H1 (cell line): Measurements from ENCODE around the gene CMTM1. TPM values are rescaled to one million over a fixed set of nuclear protein-coding genes. Genes with fewer than 3 reads are reported as not detected.

Source experiments
- CTCF ChIA-PET: fragments of 300-600 bp; sonication (Branson Sonifier 250); formaldehyde crosslinking; loops from one replicate; lab custom pipeline; 2021; ENCODE audit not compliant: partially characterized antibody; lab: Charles Lee
- POLR2A ChIA-PET: fragments of 300-600 bp; sonication (Branson Sonifier 250); formaldehyde crosslinking; loops from one replicate; lab custom pipeline; 2021; ENCODE audit warnings: inconsistent platforms; ENCODE audit not compliant: partially characterized antibody; lab: Charles Lee
- DNase-seq, 2 experiments: peaks; one replicate each; pipeline versions ENCODE4 v3.0.0 to v3.0.0-alpha.2; 2010 to 2022; ENCODE audit warnings: low spot score in 2 of 2, low read depth in 1 of 2, mixed read lengths in 1 of 2
- FAIRE-seq: peaks from 2 replicates; lab custom pipeline; 2011; peaks lifted over from hg19 to GRCh38; lab: Jason Lieb, UNC
- H2AFZ ChIP-seq: 2 replicates; pipeline ENCODE4 v1.8.1; 2012; ENCODE audit warnings: low read length, inconsistent platforms
- H2AK5ac ChIP-seq: 2 replicates; pipeline ENCODE4 v1.6.1; 2013; ENCODE audit warnings: low read depth, low read length
- H2BK120ac ChIP-seq: replicated peaks from 2 replicates; pipeline ENCODE3; 2013; ENCODE audit warnings: low read depth, low read length, inconsistent platforms
- H2BK12ac ChIP-seq: 2 replicates; pipeline ENCODE4 v1.6.1; 2013; ENCODE audit warnings: low read depth, low read length
- H2BK15ac ChIP-seq: 2 replicates; pipeline ENCODE4 v1.6.1; 2013; ENCODE audit warnings: low read length
- H2BK20ac ChIP-seq: 2 replicates; pipeline ENCODE4 v1.6.1; 2013; ENCODE audit warnings: low read length
- H2BK5ac ChIP-seq: 2 replicates; pipeline ENCODE4 v1.6.1; 2013; ENCODE audit warnings: low read depth, low read length
- H3K14ac ChIP-seq: 2 replicates; pipeline ENCODE4 v1.6.1; 2013; ENCODE audit warnings: inconsistent platforms; ENCODE audit not compliant: insufficient read length
- H3K18ac ChIP-seq: 2 replicates; pipeline ENCODE4 v1.6.1; 2013; ENCODE audit warnings: low read length; ENCODE audit errors: extremely low read depth
- H3K23ac ChIP-seq: 2 replicates; pipeline ENCODE4 v1.6.1; 2013; ENCODE audit warnings: inconsistent platforms; ENCODE audit not compliant: insufficient read length
- H3K23me2 ChIP-seq: 2 replicates; pipeline ENCODE4 v1.6.1; 2013; ENCODE audit warnings: low read depth, low read length
- H3K27ac ChIP-seq: 2 replicates; pipeline ENCODE4 v1.6.1; 2011; ENCODE audit warnings: low read depth, low read length, inconsistent platforms
- H3K27me3 ChIP-seq, 4 experiments: replicated peaks in 1 of 4; 1 replicate in 1 of 4; 2 replicates in 3 of 4; pipeline versions ENCODE4 v1.6.1 to v1.8.1; 2011 to 2013; ENCODE audit warnings: low read length in 3 of 4, mild to moderate bottlenecking in 3 of 4, inconsistent platforms in 2 of 4, mixed read lengths in 2 of 4, moderate library complexity in 1 of 4; ENCODE audit not compliant: control insufficient read depth in 3 of 4, insufficient read depth in 3 of 4; ENCODE audit errors: extremely low read depth in 1 of 4
- H3K36me3 ChIP-seq, 4 experiments: 2 replicates each; pipeline versions ENCODE4 v1.6.1 to v1.8.1; 2011 to 2013; ENCODE audit warnings: mild to moderate bottlenecking in 4 of 4, low read length in 3 of 4, moderate library complexity in 2 of 4, control low read depth in 1 of 4, inconsistent platforms in 1 of 4; ENCODE audit not compliant: insufficient read depth in 4 of 4, control insufficient read depth in 2 of 4
- H3K4ac ChIP-seq: replicated peaks from 2 replicates; pipeline ENCODE3; 2013; ENCODE audit warnings: low read length, low read depth, mixed read lengths, inconsistent platforms; ENCODE audit not compliant: insufficient read length
- H3K4me1 ChIP-seq, 4 experiments: replicated peaks in 1 of 4; 1 replicate in 1 of 4; 2 replicates in 3 of 4; pipeline versions ENCODE4 v1.6.1 to v1.8.1; 2011 to 2013; ENCODE audit warnings: low read length in 3 of 4, inconsistent platforms in 2 of 4, mixed read lengths in 1 of 4; ENCODE audit not compliant: insufficient read depth in 4 of 4, control insufficient read depth in 3 of 4
- H3K4me2 ChIP-seq, 2 experiments: 2 replicates each; pipeline versions ENCODE4 v1.6.1 to v1.8.1; 2011 to 2013; ENCODE audit warnings: low read depth in 2 of 2, low read length in 2 of 2, control low read depth in 1 of 2, inconsistent platforms in 1 of 2, mild to moderate bottlenecking in 1 of 2; ENCODE audit not compliant: insufficient read depth in 1 of 2
- H3K4me3 ChIP-seq, 4 experiments: fragments of 200-600, 300-600 bp in 1 of 4; sonication (generic), shearing (Covaris generic), sonication (Bioruptor Twin) in 1 of 4; 2 replicates each; pipeline versions ENCODE4 v1.5.1 to v1.8.1; 2011 to 2016; ENCODE audit warnings: low read length in 4 of 4, low read depth in 3 of 4, control low read depth in 2 of 4, inconsistent platforms in 2 of 4, mild to moderate bottlenecking in 2 of 4, mixed read lengths in 1 of 4, moderate library complexity in 1 of 4; ENCODE audit not compliant: insufficient read depth in 2 of 4; ENCODE audit errors: extremely low read depth in 1 of 4
- H3K56ac ChIP-seq: replicated peaks from 2 replicates; pipeline ENCODE3; 2013; ENCODE audit warnings: low read depth, mild to moderate bottlenecking, mixed read lengths, low read length, inconsistent platforms; ENCODE audit not compliant: insufficient read length
- H3K79me1 ChIP-seq: 2 replicates; pipeline ENCODE4 v1.6.1; 2013; ENCODE audit warnings: low read depth, low read length, control low read depth
- H3K79me2 ChIP-seq, 2 experiments: 2 replicates each; pipeline versions ENCODE4 v1.6.1 to v1.8.1; 2012 to 2013; ENCODE audit warnings: low read length in 2 of 2, mild to moderate bottlenecking in 2 of 2, inconsistent platforms in 1 of 2; ENCODE audit not compliant: insufficient read depth in 2 of 2, control insufficient read depth in 1 of 2
- H3K9ac ChIP-seq, 4 experiments: replicated peaks in 1 of 4; 1 replicate in 1 of 4; 2 replicates in 3 of 4; pipeline versions ENCODE4 v1.6.1 to v1.8.1; 2011 to 2013; ENCODE audit warnings: low read depth in 3 of 4, low read length in 3 of 4, control low read depth in 2 of 4, mild to moderate bottlenecking in 2 of 4, moderate library complexity in 2 of 4, inconsistent platforms in 1 of 4; ENCODE audit errors: extremely low read depth in 1 of 4
- H3K9me3 ChIP-seq, 2 experiments: 2 replicates each; pipeline versions ENCODE4 v1.6.1 to v1.8.1; 2012 to 2013; ENCODE audit warnings: mild to moderate bottlenecking in 2 of 2, moderate library complexity in 2 of 2, control low read depth in 1 of 2, inconsistent platforms in 1 of 2, low read depth in 1 of 2, low read length in 1 of 2, mixed read lengths in 1 of 2; ENCODE audit not compliant: insufficient read depth in 2 of 2
- H4K20me1 ChIP-seq, 2 experiments: replicated peaks in 1 of 2; 2 replicates each; pipeline versions ENCODE3 to v1.8.1; 2011 to 2013; ENCODE audit warnings: inconsistent platforms in 2 of 2, low read length in 2 of 2, mild to moderate bottlenecking in 1 of 2; ENCODE audit not compliant: insufficient read depth in 2 of 2, control insufficient read depth in 1 of 2
- H4K5ac ChIP-seq: 2 replicates; pipeline ENCODE4 v1.6.1; 2013; ENCODE audit warnings: low read length, low read depth, mixed read lengths, inconsistent platforms; ENCODE audit not compliant: insufficient read length
- H4K8ac ChIP-seq: 2 replicates; pipeline ENCODE4 v1.8.0; 2013; ENCODE audit warnings: mild to moderate bottlenecking, moderate library complexity, low read length, inconsistent platforms; ENCODE audit not compliant: insufficient read depth; ENCODE audit errors: extremely low read depth
- H4K91ac ChIP-seq: replicated peaks from 2 replicates; pipeline ENCODE3; 2013; ENCODE audit warnings: low read length, mixed read lengths, inconsistent platforms; ENCODE audit not compliant: insufficient read length
- BRCA1 ChIP-seq: IDR thresholded peaks from 2 replicates; pipeline ENCODE4 v1.6.1; 2012; ENCODE audit warnings: low read depth, low read length, improper control_type of control experiment
- CTBP2 ChIP-seq: IDR thresholded peaks from 2 replicates; pipeline ENCODE4 v1.7.0; 2011; ENCODE audit warnings: borderline replicate concordance, mild to moderate bottlenecking, moderate library complexity, mixed read lengths, low read length; ENCODE audit not compliant: insufficient read depth, insufficient read length
- EGR1 ChIP-seq: IDR thresholded peaks from 2 replicates; pipeline ENCODE4 v1.6.1; 2011; ENCODE audit warnings: low read depth, low read length, borderline replicate concordance
- KDM1A ChIP-seq: fragments of 200-600, 300-600 bp; sonication (generic); IDR thresholded peaks from 2 replicates; pipeline ENCODE4 v1.7.1; 2016; ENCODE audit warnings: mild to moderate bottlenecking, low read length, borderline replicate concordance
- POLR2AphosphoS5 ChIP-seq: IDR thresholded peaks from 2 replicates; pipeline ENCODE4 v1.6.1; 2011; ENCODE audit warnings: low read depth, low read length
- SIX5 ChIP-seq: IDR thresholded peaks from 2 replicates; pipeline ENCODE4 v1.6.1; 2011; ENCODE audit warnings: mild to moderate bottlenecking, low read depth, low read length
- TCF12 ChIP-seq: IDR thresholded peaks from 2 replicates; pipeline ENCODE4 v1.6.1; 2011; ENCODE audit warnings: low read depth, mild to moderate bottlenecking, low read length
- WGBS, 2 experiments: shearing (Covaris generic) in 1 of 2; methylation state at CpG; one replicate each; pipeline versions ENCODE4 v1.1.6 to v1.1.7; 2013 to 2015; ENCODE audit warnings: low lambda C conversion rate in 2 of 2, mixed read lengths in 2 of 2, inconsistent platforms in 1 of 2, low coverage in 1 of 2, missing lambda C conversion rate in 1 of 2; ENCODE audit not compliant: insufficient replicate concordance in 2 of 2, insufficient coverage in 1 of 2, insufficient read length in 1 of 2; ENCODE audit errors: extremely low coverage in 1 of 2, missing lambda C conversion rate in 1 of 2; 5-methylcytosine and 5-hydroxymethylcytosine counted together
- polyA plus RNA-seq, 7 experiments: library from polyadenylated mRNA; depleted of rRNA in 3 of 7; stranded (reverse) in 5 of 7; unstranded in 2 of 7; fragments of >200 nt in 5 of 7; fragments of 200-250 nt in 2 of 7; gene quantifications; 1 replicate in 5 of 7; 2 replicates in 1 of 7; 4 replicates in 1 of 7; pipeline versions ENCODE4 v1.2.1 to v1.2.3, GENCODE V29; 2011 to 2013; ENCODE audit warnings: missing spikeins in 2 of 7, mixed read lengths in 2 of 7
- total RNA-seq: library from RNA; stranded (reverse); fragmentation: NEBNext Ultra II Directional; extraction: Animal tissue kit (Norgen Biotek cat#: 25700); gene quantifications from 2 replicates; pipeline ENCODE4 v1.2.1, GENCODE V29; 2021
- TF ChIP-seq, protein P1 (sequence below): IDR thresholded peaks from 2 replicates; pipeline ENCODE4 v1.6.1; 2012; ENCODE audit warnings: inconsistent platforms
- TF ChIP-seq, protein P2 (sequence below), 3 experiments: IDR thresholded peaks; 1 replicate in 2 of 3; 2 replicates in 1 of 3; pipeline versions ENCODE4 v1.5.1 to v1.6.1; 2011; ENCODE audit warnings: low read length in 3 of 3, mild to moderate bottlenecking in 3 of 3, inconsistent platforms in 2 of 3, low read depth in 1 of 3, moderate library complexity in 1 of 3; ENCODE audit not compliant: insufficient read depth in 1 of 3; ENCODE audit errors: control extremely low read depth in 1 of 3
- TF ChIP-seq, protein P3 (sequence below): IDR thresholded peaks from 2 replicates; pipeline ENCODE4 v1.6.1; 2011; ENCODE audit warnings: low read depth, mild to moderate bottlenecking, low read length; ENCODE audit not compliant: insufficient read depth

Gene CMTM1
- total and polyA plus RNA-seq, 2 of the 8 experiments (the other 6 are each of a cell fraction or from before 2014, with no cell fraction given): 1.2 to 2.0 TPM

DNA sequence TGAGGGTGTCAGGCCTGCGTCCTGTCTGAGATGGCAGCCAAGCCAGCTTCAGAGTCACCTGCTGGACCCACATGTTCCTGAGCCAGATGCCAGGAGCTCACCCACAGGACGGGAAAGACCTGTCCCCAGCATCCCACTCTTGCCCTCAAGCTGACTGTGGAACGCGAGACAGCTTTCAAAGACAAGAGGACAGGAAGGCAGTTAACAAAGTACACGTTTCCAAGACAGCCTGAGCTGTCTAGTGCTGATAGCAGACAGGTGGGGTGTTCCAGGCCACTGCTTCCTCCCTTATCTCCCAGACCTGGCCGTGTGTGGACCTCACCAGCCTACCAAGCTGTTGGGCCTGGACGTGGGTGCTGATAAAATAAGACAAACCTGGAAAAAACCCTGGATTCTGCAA is 51.5 kb downstream of the CMTM1 start:
- H3K56ac ChIP-seq: no peak overlapping the region
- no peak overlapping the region for H3K4me3 ChIP-seq
- no peak overlapping the region for H3K9ac ChIP-seq
- H3K4me2 ChIP-seq: peak overlapping the region in 1 of 2 experiments; percentile 51; a peak in 1 of 4 replicates
- H4K91ac ChIP-seq: no peak overlapping the region
- no peak overlapping the region for H2AK5ac ChIP-seq
- POLR2A ChIA-PET: interaction anchor here (0.7 to 1.7 kb wide), 2 partner anchors 9 to 218 kb away, joined by 3 to 6 read pairs; no protein-coding TSS in a partner anchor
- no peak overlapping the region for H4K5ac ChIP-seq
- H3K18ac ChIP-seq: no peak overlapping the region
- peaks cover 0 to 7% of the 10 kb centered on the region in 2 experiments; a peak in 1 of 4 replicates for H3K9me3 ChIP-seq
- H3K27ac ChIP-seq: no peak overlapping the region
- no peaks in the 10 kb centered on the region; the same call in 1 of the 2 replicates for H3K79me1 ChIP-seq
- no peak overlapping the region for H2BK15ac ChIP-seq
- no peak overlapping the region for H2BK120ac ChIP-seq
- no peak overlapping the region for H2AFZ ChIP-seq
- no peak overlapping the region for H2BK12ac ChIP-seq
- DNase-seq: no peak
- no peak overlapping the region for H4K8ac ChIP-seq
- no peaks in the 10 kb centered on the region for H3K79me2 ChIP-seq
- no peak overlapping the region for H2BK20ac ChIP-seq
- no peak overlapping the region for H3K14ac ChIP-seq
- no peaks in the 10 kb centered on the region for H3K23me2 ChIP-seq
- CTCF ChIA-PET: interaction anchor here (0.7 to 4.6 kb wide), 10 partner anchors 9 to 113 kb away, joined by 3 to 44 read pairs (median 4); no protein-coding TSS in a partner anchor
- H4K20me1 ChIP-seq: peaks cover 6 to 10% of the 10 kb centered on the region in 2 experiments
- no peaks in the 10 kb centered on the region for H3K27me3 ChIP-seq
- H3K4me1 ChIP-seq: peaks cover 3 to 12% (median 7%) of the 10 kb centered on the region in 4 experiments
- H3K36me3 ChIP-seq: peaks cover 11 to 45% (median 20%) of the 10 kb centered on the region in 4 experiments; a peak in 7 of 8 replicates
- 0 out of 2 replicates have a peak overlapping the region, but pooled peaks have one; percentile 2 for H2BK5ac ChIP-seq
- H3K23ac ChIP-seq: no peak overlapping the region
- no peak overlapping the region for H3K4ac ChIP-seq
- no peak for FAIRE-seq
- 85% methylated on average over 7 of the region's 7 CpGs; no CpG with 5 or more reads in 1 of the 2 experiments for WGBS, 2 experiments
- TF ChIP-seq, protein P1, sequence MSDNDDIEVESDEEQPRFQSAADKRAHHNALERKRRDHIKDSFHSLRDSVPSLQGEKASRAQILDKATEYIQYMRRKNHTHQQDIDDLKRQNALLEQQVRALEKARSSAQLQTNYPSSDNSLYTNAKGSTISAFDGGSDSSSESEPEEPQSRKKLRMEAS: no peak
- TF ChIP-seq TCF12 (no peak), SIX5 (no peak), BRCA1 (no peak), EGR1 (no peak), CTBP2 (no peak), POLR2AphosphoS5 (no peak), KDM1A (no peak)
- TF ChIP-seq, protein P2, sequence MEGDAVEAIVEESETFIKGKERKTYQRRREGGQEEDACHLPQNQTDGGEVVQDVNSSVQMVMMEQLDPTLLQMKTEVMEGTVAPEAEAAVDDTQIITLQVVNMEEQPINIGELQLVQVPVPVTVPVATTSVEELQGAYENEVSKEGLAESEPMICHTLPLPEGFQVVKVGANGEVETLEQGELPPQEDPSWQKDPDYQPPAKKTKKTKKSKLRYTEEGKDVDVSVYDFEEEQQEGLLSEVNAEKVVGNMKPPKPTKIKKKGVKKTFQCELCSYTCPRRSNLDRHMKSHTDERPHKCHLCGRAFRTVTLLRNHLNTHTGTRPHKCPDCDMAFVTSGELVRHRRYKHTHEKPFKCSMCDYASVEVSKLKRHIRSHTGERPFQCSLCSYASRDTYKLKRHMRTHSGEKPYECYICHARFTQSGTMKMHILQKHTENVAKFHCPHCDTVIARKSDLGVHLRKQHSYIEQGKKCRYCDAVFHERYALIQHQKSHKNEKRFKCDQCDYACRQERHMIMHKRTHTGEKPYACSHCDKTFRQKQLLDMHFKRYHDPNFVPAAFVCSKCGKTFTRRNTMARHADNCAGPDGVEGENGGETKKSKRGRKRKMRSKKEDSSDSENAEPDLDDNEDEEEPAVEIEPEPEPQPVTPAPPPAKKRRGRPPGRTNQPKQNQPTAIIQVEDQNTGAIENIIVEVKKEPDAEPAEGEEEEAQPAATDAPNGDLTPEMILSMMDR (IDR thresholded peaks at IDR 0.05; ENCODE audit: control extremely low read depth in 1 of 3, insufficient read depth in 1 of 3, low read depth in 1 of 3, low read length in 3 of 3): no peak
- TF ChIP-seq, protein P3, sequence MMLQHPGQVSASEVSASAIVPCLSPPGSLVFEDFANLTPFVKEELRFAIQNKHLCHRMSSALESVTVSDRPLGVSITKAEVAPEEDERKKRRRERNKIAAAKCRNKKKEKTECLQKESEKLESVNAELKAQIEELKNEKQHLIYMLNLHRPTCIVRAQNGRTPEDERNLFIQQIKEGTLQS: no peak
